GM12864 (cell line): ENCODE data around the gene ASCC2.
"Not testable (repeated sequence)": the region's sequence is repeated elsewhere in the genome, so short reads cannot be mapped to it uniquely, and the experiment has no call there.

ENCODE experiments used
- DNase-seq: peaks from one replicate; pipeline ENCODE4 v3.0.0-alpha.2; 2011; ENCODE audit warnings: low read depth
- H3K4me3 ChIP-seq: 2 replicates; pipeline ENCODE4 v1.5.1; 2011; ENCODE audit warnings: mild to moderate bottlenecking, low read depth, low read length, control low read depth
- CTCF ChIP-seq: IDR thresholded peaks from 2 replicates; pipeline ENCODE4 v1.5.1; 2011; ENCODE audit warnings: low read depth, mild to moderate bottlenecking, moderate library complexity, low read length, control low read depth, inconsistent platforms; ENCODE audit errors: missing control alignments

The ASCC2 gene

GRCh38 chr22:29870574-29870973, 32.5 kb upstream of the ASCC2 start:
- no peak overlapping the region for H3K4me3 ChIP-seq
- TF ChIP-seq CTCF = no peak
- no peak for DNase-seq

- H3K4me3 ChIP-seq = no peak overlapping the region
- DNase-seq = no peak
- TF ChIP-seq CTCF = no peak
Observed at GRCh38 chr22:29867851-29868250, 29.8 kb upstream of the ASCC2 start.

- TF ChIP-seq CTCF = no peak
- DNase-seq = no peak
- no peak overlapping the region for H3K4me3 ChIP-seq
Observed at GRCh38 chr22:29867260-29867659, 29.2 kb upstream of the ASCC2 start.

GRCh38 chr22:29865572-29865971, 27.5 kb upstream of the ASCC2 start:
- H3K4me3 ChIP-seq, DNase-seq: not testable (repeated sequence)

- no peak for TF ChIP-seq CTCF
- no peak overlapping the region for H3K4me3 ChIP-seq
- no peak for DNase-seq
Observed at GRCh38 chr22:29861672-29862297, 23.7 kb upstream of the ASCC2 start.

- no peak overlapping the region for H3K4me3 ChIP-seq
- no peak for DNase-seq
- no peak for TF ChIP-seq CTCF
Observed at GRCh38 chr22:29860006-29860766, 22.1 kb upstream of the ASCC2 start.

GRCh38 chr22:29859030-29859429, 21.0 kb upstream of the ASCC2 start:
- DNase-seq, H3K4me3 ChIP-seq: not testable (repeated sequence)

GRCh38 chr22:29856496-29856895, 18.4 kb upstream of the ASCC2 start:
- TF ChIP-seq CTCF = no peak
- H3K4me3 ChIP-seq = no peak overlapping the region
- DNase-seq = no peak
